ENCODE results near the gene AGBL4.

The AGBL4 gene

GRCh38 chr1:48492392-48492791, 1531.4 kb downstream of the AGBL4 start:
- Histone ChIP-seq H3K27ac (ENCODE audit: low read depth, low read length, poor library complexity, severe bottlenecking) (no peak overlapping the region), H3K4me2 (ENCODE audit: low read length) (no peak overlapping the region), H3K27me3 (ENCODE audit: insufficient read depth, low read length) (no peaks in the 10 kb centered on the region), H3K79me2 (ENCODE audit: insufficient read depth, low read length) (no peaks in the 10 kb centered on the region), H3K4me1 (ENCODE audit: insufficient read depth, low read length, severe bottlenecking) (no peaks in the 10 kb centered on the region), H4K20me1 (ENCODE audit: insufficient read depth, low read length) (no peaks in the 10 kb centered on the region), H3K9me2 (ENCODE audit: low read depth, low read length) (no peaks in the 10 kb centered on the region), H3F3A (ENCODE audit: insufficient read depth, low read length) (no peaks in the 10 kb centered on the region), H3K36me3 (ENCODE audit: insufficient read depth, low read length) (no peaks in the 10 kb centered on the region), H3K9me3 (ENCODE audit: low read length) (no peaks in the 10 kb centered on the region), H3K4me3 (ENCODE audit: low read depth, low read length, poor library complexity, severe bottlenecking) (no peak overlapping the region), H3K9ac (ENCODE audit: low read length) (no peak overlapping the region), H2AFZ (ENCODE audit: low read length) (no peak overlapping the region)
- no peak for TF ChIP-seq CTCF (IDR thresholded peaks at IDR 0.05; ENCODE audit: low read length)
- TF ChIP-seq EZH2 (IDR thresholded peaks at IDR 0.05; ENCODE audit: borderline replicate concordance, low read length): no peak

- Histone ChIP-seq H3K4me3 (ENCODE audit: low read depth, low read length, poor library complexity, severe bottlenecking) (no peak overlapping the region), H3K36me3 (ENCODE audit: insufficient read depth, low read length) (no peaks in the 10 kb centered on the region), H3K4me2 (ENCODE audit: low read length) (no peak overlapping the region), H3K4me1 (ENCODE audit: insufficient read depth, low read length, severe bottlenecking) (no peaks in the 10 kb centered on the region), H3K9me3 (ENCODE audit: low read length) (no peaks in the 10 kb centered on the region), H3K27me3 (ENCODE audit: insufficient read depth, low read length) (no peaks in the 10 kb centered on the region), H3K9ac (ENCODE audit: low read length) (no peak overlapping the region), H4K20me1 (ENCODE audit: insufficient read depth, low read length) (no peaks in the 10 kb centered on the region), H2AFZ (ENCODE audit: low read length) (no peak overlapping the region), H3F3A (ENCODE audit: insufficient read depth, low read length) (no peaks in the 10 kb centered on the region), H3K9me2 (ENCODE audit: low read depth, low read length) (no peaks in the 10 kb centered on the region), H3K79me2 (ENCODE audit: insufficient read depth, low read length) (no peaks in the 10 kb centered on the region), H3K27ac (ENCODE audit: low read depth, low read length, poor library complexity, severe bottlenecking) (no peak overlapping the region)
- TF ChIP-seq EZH2 (IDR thresholded peaks at IDR 0.05; ENCODE audit: borderline replicate concordance, low read length) (no peak), CTCF (IDR thresholded peaks at IDR 0.05; ENCODE audit: low read length) (no peak)
Observed at GRCh38 chr1:48488721-48489120, 1535.0 kb downstream of the AGBL4 start.

Data from OCI-LY1 (cell line).